Measurements from ENCODE around the gene GLG1.

The GLG1 gene

DNA sequence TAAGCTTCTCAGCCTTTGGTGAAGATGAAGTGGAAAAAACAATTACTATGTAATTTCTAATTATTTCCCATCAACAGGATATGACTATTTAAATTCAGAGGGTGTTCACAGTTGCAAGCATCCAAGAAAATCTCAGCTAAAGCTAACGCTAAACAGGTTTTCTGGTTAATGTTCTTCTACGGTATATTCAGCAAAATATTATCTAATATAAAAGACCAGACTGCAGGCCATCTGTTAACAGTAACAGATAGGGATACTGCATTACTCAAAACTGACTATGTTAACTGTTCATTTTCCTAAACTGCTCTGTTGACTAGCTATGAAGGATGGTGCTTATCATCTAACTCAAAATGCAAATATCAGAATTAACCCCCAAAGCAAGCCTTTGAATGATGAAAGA is 32.8 kb downstream of the GLG1 start:
- Histone ChIP-seq H3K27me3 (ENCODE audit: insufficient read depth, low read depth) (no peaks in the 10 kb centered on the region), H3K9ac (no peak overlapping the region), H3K36me3 (ENCODE audit: insufficient read depth) (no peaks in the 10 kb centered on the region), H3K4me2 (no peak overlapping the region), H3K79me2 (ENCODE audit: insufficient read depth, low read depth) (peaks cover 95% of the 10 kb centered on the region), H3K27ac (no peak overlapping the region), H4K20me1 (ENCODE audit: insufficient read depth) (peaks cover 5% of the 10 kb centered on the region; the same call in 1 of the 2 replicates), H2AFZ (ENCODE audit: low read depth) (no peak overlapping the region), H3K4me3 (IDR thresholded peaks at IDR 0.05; ENCODE audit: insufficient read depth, low read depth, low read length) (no peak overlapping the region), H3K4me1 (ENCODE audit: low read depth, poor library complexity, severe bottlenecking) (peaks cover 79% of the 10 kb centered on the region)
- TF ChIP-seq, protein P1, sequence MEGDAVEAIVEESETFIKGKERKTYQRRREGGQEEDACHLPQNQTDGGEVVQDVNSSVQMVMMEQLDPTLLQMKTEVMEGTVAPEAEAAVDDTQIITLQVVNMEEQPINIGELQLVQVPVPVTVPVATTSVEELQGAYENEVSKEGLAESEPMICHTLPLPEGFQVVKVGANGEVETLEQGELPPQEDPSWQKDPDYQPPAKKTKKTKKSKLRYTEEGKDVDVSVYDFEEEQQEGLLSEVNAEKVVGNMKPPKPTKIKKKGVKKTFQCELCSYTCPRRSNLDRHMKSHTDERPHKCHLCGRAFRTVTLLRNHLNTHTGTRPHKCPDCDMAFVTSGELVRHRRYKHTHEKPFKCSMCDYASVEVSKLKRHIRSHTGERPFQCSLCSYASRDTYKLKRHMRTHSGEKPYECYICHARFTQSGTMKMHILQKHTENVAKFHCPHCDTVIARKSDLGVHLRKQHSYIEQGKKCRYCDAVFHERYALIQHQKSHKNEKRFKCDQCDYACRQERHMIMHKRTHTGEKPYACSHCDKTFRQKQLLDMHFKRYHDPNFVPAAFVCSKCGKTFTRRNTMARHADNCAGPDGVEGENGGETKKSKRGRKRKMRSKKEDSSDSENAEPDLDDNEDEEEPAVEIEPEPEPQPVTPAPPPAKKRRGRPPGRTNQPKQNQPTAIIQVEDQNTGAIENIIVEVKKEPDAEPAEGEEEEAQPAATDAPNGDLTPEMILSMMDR (conservative IDR thresholded peaks at IDR 0.05; ENCODE audit: low read depth, low read length), result no peak

DNA sequence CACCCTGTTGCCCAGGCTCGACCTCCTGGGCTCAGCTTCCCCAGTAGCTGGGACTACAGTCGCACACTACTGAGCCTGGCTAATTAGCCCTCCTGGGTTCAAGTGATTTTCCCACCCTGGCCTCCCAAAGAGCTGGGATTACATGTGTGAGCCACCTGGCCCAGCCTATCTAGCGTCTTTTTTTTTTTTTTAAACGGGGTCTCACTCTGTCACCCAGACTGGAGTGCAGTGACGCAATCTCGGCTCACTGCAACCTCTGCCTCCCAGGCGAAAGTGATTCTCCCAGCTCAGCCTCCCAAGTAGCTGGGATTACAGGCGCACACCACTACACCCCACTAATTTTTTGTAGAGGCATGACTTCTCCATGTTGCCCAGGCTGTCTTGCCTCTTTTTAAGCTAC is 33.3 kb downstream of the GLG1 start:
- TF ChIP-seq, protein P1 (conservative IDR thresholded peaks at IDR 0.05; ENCODE audit: low read depth, low read length), result no peak
- H4K20me1 ChIP-seq (ENCODE audit: insufficient read depth), result peaks cover 5% of the 10 kb centered on the region; the same call in 1 of the 2 replicates
- H3K9ac ChIP-seq, result no peak overlapping the region
- peaks cover 94% of the 10 kb centered on the region for H3K79me2 ChIP-seq (ENCODE audit: insufficient read depth, low read depth)
- H3K27me3 ChIP-seq (ENCODE audit: insufficient read depth, low read depth), result no peaks in the 10 kb centered on the region
- no peak overlapping the region for H2AFZ ChIP-seq (ENCODE audit: low read depth)
- H3K36me3 ChIP-seq (ENCODE audit: insufficient read depth), result no peaks in the 10 kb centered on the region
- H3K4me2 ChIP-seq, result no peak overlapping the region
- H3K4me3 ChIP-seq (IDR thresholded peaks at IDR 0.05; ENCODE audit: insufficient read depth, low read depth, low read length), result no peak overlapping the region
- peaks cover 79% of the 10 kb centered on the region for H3K4me1 ChIP-seq (ENCODE audit: low read depth, poor library complexity, severe bottlenecking)
- no peak overlapping the region for H3K27ac ChIP-seq

DNA sequence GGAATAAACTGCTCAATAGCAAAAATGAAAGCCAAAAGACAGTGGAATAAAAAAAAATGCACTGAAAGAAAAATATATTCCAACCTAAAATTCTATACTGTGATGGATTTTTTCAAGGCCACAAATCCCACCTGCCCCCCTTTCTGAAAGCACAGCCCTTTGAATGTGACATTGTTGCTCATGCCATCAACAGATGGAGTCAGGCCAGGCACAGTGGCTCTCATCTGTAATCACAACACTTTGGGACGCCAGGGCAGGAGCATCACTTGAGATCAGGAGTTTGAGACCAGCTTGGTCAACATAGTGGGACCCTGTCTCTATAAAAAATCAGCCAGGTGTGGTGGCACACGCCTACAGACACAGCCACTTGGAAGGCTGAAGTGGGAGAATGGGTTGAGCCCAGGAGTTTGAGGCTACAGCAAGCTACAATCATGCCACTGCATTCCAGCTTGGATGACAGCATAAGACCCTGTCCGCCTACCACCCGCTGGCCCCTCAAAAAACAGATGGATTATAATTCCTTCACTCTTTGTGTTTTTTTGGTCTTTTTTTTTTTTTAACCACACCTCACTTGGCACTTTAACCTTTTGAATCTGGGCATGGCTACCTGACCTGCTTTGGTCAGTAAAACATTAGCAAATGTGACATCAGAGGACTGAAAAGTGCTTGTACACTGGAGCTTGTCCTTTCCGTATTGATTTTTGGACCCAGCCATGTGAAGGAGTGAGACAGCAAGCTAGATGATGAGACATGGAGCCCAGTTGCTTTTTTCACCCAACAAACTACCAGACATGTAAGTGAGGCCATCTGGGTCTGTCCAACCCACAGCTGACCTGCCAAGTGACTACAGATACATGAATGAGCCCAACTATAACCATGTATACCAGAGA is 36.3 kb downstream of the GLG1 start:
- H3K36me3 ChIP-seq (ENCODE audit: insufficient read depth), result no peaks in the 10 kb centered on the region
- H3K27ac ChIP-seq, result no peak overlapping the region
- no peak overlapping the region for H3K9ac ChIP-seq
- no peak overlapping the region for H3K4me2 ChIP-seq
- TF ChIP-seq, protein P1 (conservative IDR thresholded peaks at IDR 0.05; ENCODE audit: low read depth, low read length), result no peak
- peaks cover 5% of the 10 kb centered on the region; the same call in 1 of the 2 replicates for H4K20me1 ChIP-seq (ENCODE audit: insufficient read depth)
- H3K4me1 ChIP-seq (ENCODE audit: low read depth, poor library complexity, severe bottlenecking), result peaks cover 62% of the 10 kb centered on the region
- no peak overlapping the region for H2AFZ ChIP-seq (ENCODE audit: low read depth)
- no peak overlapping the region for H3K4me3 ChIP-seq (IDR thresholded peaks at IDR 0.05; ENCODE audit: insufficient read depth, low read depth, low read length)
- H3K79me2 ChIP-seq (ENCODE audit: insufficient read depth, low read depth), result peaks cover 86% of the 10 kb centered on the region
- H3K27me3 ChIP-seq (ENCODE audit: insufficient read depth, low read depth), result no peaks in the 10 kb centered on the region

DNA sequence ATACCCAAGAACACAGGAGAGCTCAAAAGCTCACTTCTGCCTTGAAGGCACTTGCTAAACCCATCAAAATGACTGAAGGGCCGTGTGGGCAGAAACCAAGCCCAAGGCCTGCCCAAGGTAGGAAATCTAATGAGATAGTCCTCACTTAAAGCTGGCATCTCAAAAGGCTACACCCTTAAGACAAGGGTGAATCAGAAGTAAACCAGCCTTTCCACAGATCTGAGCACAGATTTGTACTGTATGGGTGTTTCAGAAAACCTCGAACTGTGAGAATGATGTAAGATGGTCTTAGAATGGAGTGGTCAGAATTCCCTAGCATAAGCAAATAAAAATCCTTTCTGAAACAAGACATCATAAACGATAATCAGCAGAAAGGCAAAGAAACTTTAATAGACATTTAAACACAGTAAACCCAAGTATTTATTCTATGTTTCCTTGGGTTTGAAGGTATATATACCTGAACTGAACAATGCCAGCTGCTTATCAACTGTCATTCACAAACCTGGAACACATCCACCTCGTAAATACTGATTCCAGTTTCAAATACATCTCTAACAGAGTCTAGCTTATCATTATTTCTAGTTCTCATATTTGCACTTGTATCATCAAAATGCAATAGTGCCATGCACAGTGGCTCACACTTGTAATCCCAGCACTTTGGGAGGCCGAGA is 37.8 kb downstream of the GLG1 start:
- Histone ChIP-seq H3K79me2 (ENCODE audit: insufficient read depth, low read depth) (peaks cover 84% of the 10 kb centered on the region), H3K4me1 (ENCODE audit: low read depth, poor library complexity, severe bottlenecking) (peaks cover 70% of the 10 kb centered on the region), H3K36me3 (ENCODE audit: insufficient read depth) (no peaks in the 10 kb centered on the region), H3K4me3 (IDR thresholded peaks at IDR 0.05; ENCODE audit: insufficient read depth, low read depth, low read length) (no peak overlapping the region), H4K20me1 (ENCODE audit: insufficient read depth) (peaks cover 9% of the 10 kb centered on the region; the same call in 1 of the 2 replicates), H3K9ac (no peak overlapping the region), H3K4me2 (peak overlapping the region; percentile 24; the same call in 1 of the 2 replicates), H3K27me3 (ENCODE audit: insufficient read depth, low read depth) (no peaks in the 10 kb centered on the region), H2AFZ (ENCODE audit: low read depth) (no peak overlapping the region), H3K27ac (no peak overlapping the region)
- TF ChIP-seq, protein P1 (conservative IDR thresholded peaks at IDR 0.05; ENCODE audit: low read depth, low read length), result no peak
